Measurements from ENCODE around the gene ZBTB20. TPM values are rescaled to one million over a fixed set of nuclear protein-coding genes. Genes with fewer than 3 reads are reported as not detected.

ZBTB20 gene
- total RNA-seq, 2 experiments from 2014 or later: 5.1 to 5.3 TPM

GRCh38 chr3:114673481-114673880, 473.6 kb downstream of the ZBTB20 start:
- Mint-ChIP-seq H3K36me3 (ENCODE audit: low read depth) (no peaks in the 10 kb centered on the region), H3K9me3 (no peaks in the 10 kb centered on the region), H3K4me3 (no peak overlapping the region), H3K4me1 (ENCODE audit: low read depth) (peaks cover 23% of the 10 kb centered on the region), H3K27me3 (no peaks in the 10 kb centered on the region), H3K27ac (no peak overlapping the region)
- CTCF ChIA-PET: interaction anchor here (1.1 kb wide), 1 partner anchor 53 kb away, joined by 3 read pairs; no protein-coding TSS in a partner anchor
- no peak for ATAC-seq
- DNase-seq: no peak
- no peak for TF ChIP-seq CTCF (IDR thresholded peaks at IDR 0.05)
- POLR2A ChIA-PET: no interaction called here
- intact Hi-C loops (cut with micrococcal nuclease): no loop called here

GRCh38 chr3:114672692-114673447, 474.2 kb downstream of the ZBTB20 start:
- ChIA-PET CTCF (interaction anchor here (1.1 to 1.4 kb wide), 2 partner anchors 52 to 290 kb away, joined by 3 read pairs; no protein-coding TSS in a partner anchor), POLR2A (no interaction called here)
- DNase-seq (no peak), ATAC-seq (no peak)
- Mint-ChIP-seq H3K27me3 (no peaks in the 10 kb centered on the region), H3K9me3 (no peaks in the 10 kb centered on the region), H3K4me3 (no peak overlapping the region), H3K4me1 (ENCODE audit: low read depth) (peaks cover 25% of the 10 kb centered on the region), H3K27ac (no peak overlapping the region), H3K36me3 (ENCODE audit: low read depth) (no peaks in the 10 kb centered on the region)
- no peak for TF ChIP-seq CTCF (IDR thresholded peaks at IDR 0.05)
- intact Hi-C loops (cut with micrococcal nuclease): no loop called here

- no peak for TF ChIP-seq CTCF (IDR thresholded peaks at IDR 0.05)
- no peak for DNase-seq
- intact Hi-C loops (cut with micrococcal nuclease): no loop called here
- no peak for ATAC-seq
- CTCF ChIA-PET: interaction anchor here (1.4 kb wide), 1 partner anchor 289 kb away, joined by 3 read pairs; no protein-coding TSS in a partner anchor
- Mint-ChIP-seq H3K27me3 (no peaks in the 10 kb centered on the region), H3K4me3 (no peak overlapping the region), H3K36me3 (ENCODE audit: low read depth) (no peaks in the 10 kb centered on the region), H3K4me1 (ENCODE audit: low read depth) (peaks cover 25% of the 10 kb centered on the region), H3K9me3 (no peaks in the 10 kb centered on the region), H3K27ac (no peak overlapping the region)
- POLR2A ChIA-PET: no interaction called here
Observed at GRCh38 chr3:114671741-114672510, 475.2 kb downstream of the ZBTB20 start.

- Mint-ChIP-seq H3K9me3 (peaks cover under 1% of the 10 kb centered on the region), H3K27ac (no peak overlapping the region), H3K27me3 (no peaks in the 10 kb centered on the region), H3K4me3 (no peak overlapping the region), H3K4me1 (ENCODE audit: low read depth) (peaks cover 21% of the 10 kb centered on the region), H3K36me3 (ENCODE audit: low read depth) (peaks cover under 1% of the 10 kb centered on the region)
- ATAC-seq (no peak), DNase-seq (no peak)
- no peak for TF ChIP-seq CTCF (IDR thresholded peaks at IDR 0.05)
- ChIA-PET CTCF (interaction anchor here (1.2 to 1.4 kb wide), 2 partner anchors 10 to 18 kb away, joined by 3 to 5 read pairs; no protein-coding TSS in a partner anchor), POLR2A (no interaction called here)
- intact Hi-C loops (cut with micrococcal nuclease): no loop called here
Observed at GRCh38 chr3:114669614-114670013, 477.5 kb downstream of the ZBTB20 start.

- Mint-ChIP-seq H3K4me1 (ENCODE audit: low read depth) (peaks cover 12% of the 10 kb centered on the region), H3K4me3 (no peak overlapping the region), H3K27ac (no peak overlapping the region), H3K27me3 (no peaks in the 10 kb centered on the region), H3K36me3 (ENCODE audit: low read depth) (peaks cover 8% of the 10 kb centered on the region), H3K9me3 (peaks cover 8% of the 10 kb centered on the region)
- peak; percentile 60 for ATAC-seq
- ChIA-PET POLR2A (no interaction called here), CTCF (interaction anchor here (0.8 kb wide), 1 partner anchor 9 kb away, joined by 3 read pairs; no protein-coding TSS in a partner anchor)
- intact Hi-C loops (cut with micrococcal nuclease): no loop called here
- DNase-seq: no peak
- TF ChIP-seq CTCF (IDR thresholded peaks at IDR 0.05): no peak
Observed at GRCh38 chr3:114668099-114668498, 479.0 kb downstream of the ZBTB20 start.

Measured in activated CD8-positive, alpha-beta T cell treated with anti-CD3 and anti-CD28 coated beads for 36 hours (primary cell).